IPS-NIHi11 (cell line): ENCODE measurements around the gene ME1.
"Not testable (repeated sequence)": the region's sequence is repeated elsewhere in the genome, so short reads cannot be mapped to it uniquely, and the experiment has no call there.

ENCODE experiments used
- DNase-seq: peaks from one replicate; pipeline ENCODE4 v3.0.0; 2012; ENCODE audit warnings: mixed read lengths, low spot score

The ME1 gene

DNA sequence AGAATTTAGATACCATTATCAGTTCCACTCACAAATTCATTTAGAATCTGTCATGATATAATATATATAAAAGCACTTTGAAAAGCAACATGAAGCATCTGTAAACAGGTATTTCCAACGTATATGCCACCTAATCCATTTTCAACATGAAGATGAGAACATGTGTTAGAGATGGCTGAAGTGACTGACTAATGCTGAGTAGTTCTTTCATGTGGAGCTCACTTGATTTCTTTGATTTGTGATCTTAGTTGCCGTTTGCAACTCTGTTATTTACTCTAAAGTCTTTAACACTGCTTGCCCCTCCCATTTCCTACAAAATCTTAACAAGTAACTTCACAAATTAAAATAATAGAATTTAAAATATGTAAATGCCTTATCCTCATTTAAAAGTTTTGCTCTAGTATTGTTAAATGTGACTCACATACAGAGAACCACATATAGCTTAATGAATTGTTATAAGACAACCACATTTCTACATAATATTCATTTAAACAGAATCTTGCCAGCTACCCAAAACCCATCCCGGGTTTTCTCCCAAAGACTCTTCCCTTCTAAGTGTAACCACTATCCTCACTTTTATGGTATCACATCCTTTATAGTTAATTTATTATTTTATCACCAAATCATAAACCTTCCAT lies 78.3 kb downstream of the ME1 start:
- DNase-seq = no peak

DNA sequence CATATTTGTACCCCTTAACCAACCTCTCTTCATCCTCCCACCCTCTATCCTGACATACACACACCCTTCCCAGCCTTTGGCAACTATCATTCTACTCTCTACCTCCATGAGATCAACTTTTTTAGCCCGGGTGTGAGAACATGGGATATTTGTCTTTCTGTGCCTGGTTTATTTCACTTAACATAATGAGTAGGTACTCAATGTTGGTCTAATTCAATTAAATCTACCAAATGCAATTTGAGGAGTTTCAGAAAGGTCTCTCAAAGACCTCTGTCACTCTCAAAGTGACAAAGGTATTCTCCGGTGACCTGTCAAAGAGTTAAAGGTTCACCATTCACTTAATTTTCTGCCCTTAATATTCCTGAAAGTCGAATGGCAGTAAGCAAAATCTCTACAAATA lies 87.7 kb downstream of the ME1 start:
- no peak for DNase-seq

DNA sequence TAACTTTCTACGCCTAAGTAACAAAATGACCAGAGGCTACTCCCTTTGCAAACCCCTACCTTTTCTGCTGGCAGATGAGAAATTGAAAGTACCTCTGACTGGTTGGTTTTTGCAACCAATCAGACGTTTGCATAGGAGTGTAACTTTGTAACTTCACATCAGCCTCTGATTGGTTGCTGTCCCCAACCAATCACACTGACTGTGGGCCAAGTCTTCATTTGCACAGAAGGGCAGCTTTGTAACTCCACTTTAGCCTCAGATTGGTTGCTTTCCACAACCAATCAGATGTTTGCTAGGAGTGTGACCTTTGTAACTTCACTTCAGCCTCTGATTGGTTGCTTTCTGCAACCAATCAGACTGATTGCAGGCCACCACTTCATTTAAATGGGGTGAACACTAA lies 89.1 kb downstream of the ME1 start:
- DNase-seq = no peak

DNA sequence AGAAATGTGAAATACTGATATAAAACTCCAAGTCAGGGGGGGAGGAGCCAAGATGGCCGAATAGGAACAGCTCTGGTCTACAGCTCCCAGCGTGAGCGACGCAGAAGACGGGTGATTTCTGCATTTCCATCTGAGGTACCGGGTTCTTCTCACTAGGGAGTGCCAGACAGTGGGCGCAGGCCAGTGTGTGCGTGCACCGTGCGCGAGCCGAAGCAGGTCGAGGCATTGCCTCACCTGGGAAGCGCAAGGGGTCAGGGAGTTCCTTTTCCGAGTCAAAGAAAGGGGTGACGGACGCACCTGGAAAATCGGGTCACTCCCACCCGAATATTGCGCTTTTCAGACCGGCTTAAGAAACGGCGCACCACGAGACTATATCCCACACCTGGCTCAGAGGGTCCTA lies 96.9 kb downstream of the ME1 start:
- DNase-seq = not testable (repeated sequence)

DNA sequence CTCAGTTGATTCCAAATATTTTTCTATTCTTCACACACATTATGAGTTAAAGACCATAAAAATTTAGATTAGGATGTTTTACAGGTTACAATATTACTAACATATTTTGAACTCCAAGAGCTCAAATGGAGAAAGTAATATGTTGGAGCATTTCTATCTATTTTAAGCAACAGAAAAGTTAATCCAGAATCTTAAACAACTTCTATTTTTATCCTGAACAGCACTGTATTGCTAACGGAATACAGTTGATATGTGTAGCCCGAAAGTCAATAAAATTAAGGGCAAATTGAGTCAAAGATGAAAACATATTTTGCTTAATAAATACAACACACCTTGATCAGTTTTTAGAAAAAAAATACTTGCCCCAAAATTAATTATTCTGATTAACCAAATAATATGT lies 97.4 kb downstream of the ME1 start:
- DNase-seq = no peak

DNA sequence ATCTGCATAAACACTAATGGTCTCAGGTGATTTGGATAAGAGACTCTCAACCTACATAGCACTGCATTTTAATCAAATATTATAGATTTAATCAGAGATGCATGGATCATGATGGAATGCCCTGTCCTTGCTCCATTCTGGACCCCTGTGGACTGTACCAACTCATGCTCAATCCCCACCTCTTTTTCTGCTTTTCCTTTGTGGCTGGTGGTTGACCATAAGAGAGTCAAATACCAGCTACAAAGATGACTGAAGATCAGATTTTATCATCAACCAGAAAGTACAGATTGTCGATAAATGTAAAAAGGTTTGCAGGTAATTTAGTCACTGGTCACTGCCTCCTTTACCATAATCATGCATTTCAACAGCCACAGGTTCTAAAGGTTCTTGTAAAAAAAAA lies 116.2 kb downstream of the ME1 start:
- DNase-seq = no peak

DNA sequence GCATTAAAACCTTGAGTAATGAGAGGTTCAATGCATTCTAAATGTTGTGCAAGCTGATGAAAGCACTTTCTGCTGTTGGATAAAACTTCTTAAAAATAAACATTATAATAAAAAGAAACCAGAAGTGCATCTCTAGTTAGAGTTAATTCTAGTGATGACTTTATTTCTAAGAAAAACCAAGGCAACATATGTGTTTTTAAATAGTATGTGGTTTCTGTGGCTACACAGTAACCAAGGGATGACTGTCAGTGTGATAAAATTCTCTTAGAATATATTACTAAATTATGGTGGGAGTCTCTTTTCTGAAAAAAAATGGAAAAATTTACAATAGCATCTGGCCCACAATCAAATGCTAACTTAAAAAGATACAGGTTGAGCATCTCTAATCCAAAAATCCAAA lies 117.0 kb downstream of the ME1 start:
- no peak for DNase-seq

DNA sequence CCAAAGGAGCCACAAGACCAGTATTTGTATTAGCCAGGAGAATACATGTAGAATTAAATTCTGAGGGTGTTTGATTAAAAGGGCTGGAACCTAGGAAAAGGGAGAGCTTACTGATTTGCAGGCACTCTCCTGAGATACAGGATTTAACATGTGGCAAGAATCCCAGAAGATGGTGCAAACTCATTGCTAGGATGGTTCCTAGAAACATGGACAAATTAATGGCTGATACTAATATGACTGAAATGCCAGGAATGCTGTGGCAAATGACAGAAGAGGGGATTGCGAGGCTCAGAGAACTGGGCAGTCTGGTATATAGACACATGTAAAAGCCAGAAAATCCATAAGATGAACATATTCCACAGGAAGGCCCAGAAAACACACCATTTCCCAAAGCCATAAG lies 119.6 kb downstream of the ME1 start:
- DNase-seq = no peak

DNA sequence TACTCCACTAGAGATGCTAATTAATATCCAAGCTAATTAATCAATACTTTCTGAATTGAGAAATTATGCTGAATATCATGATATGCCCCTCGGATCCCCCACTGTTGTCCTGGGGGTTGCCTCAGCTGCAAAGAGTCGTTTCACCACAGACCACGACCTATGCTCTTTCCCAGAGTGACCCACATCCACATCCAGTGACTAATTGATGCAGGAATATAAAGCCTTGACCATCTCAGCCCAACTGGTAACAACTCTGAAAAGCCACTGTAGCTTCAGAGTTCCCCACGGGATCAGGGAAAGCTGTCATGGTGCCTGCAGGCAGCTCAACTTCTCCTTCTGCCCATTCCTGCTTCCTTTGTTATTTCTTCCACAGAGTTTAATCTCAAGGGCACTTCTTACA lies 120.8 kb downstream of the ME1 start:
- no peak for DNase-seq

DNA sequence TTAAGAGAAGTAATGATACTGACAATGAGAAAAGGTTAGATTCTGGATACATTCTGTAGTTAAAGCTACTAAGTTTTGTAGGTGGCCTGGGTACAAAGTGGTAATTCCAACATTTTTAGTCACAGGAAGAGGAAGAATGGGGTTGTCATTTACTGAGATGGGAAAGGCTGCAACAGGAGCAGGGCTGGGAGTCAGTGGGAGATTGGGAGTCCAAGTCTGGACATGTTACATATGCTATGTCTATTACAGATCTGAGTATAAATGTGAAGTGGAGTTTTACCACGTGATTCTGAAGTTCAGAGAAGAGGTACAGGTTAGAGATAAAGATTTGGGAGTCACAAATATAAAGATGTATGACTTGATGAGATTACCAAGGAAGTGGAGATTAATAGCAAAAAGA lies 121.5 kb downstream of the ME1 start:
- DNase-seq = no peak

DNA sequence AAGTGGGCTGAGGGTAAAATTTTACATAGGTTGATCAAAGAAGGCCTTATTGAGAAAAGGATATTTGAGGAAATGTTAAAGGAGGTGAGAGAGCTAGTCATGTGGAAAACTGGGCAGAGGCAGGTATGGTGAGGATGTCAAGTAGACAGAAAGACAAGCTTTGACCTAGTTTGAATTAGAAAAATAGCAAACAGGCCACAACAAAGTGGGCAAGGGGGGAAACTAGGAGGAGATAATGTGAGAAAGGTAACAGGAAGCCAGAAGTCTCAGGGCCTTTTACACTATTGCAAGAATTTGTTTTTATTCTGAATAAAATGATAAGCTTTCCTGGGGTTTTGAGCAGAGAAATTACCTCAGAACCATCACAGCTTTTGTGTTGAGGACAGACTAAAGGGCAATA lies 122.0 kb downstream of the ME1 start:
- no peak for DNase-seq

DNA sequence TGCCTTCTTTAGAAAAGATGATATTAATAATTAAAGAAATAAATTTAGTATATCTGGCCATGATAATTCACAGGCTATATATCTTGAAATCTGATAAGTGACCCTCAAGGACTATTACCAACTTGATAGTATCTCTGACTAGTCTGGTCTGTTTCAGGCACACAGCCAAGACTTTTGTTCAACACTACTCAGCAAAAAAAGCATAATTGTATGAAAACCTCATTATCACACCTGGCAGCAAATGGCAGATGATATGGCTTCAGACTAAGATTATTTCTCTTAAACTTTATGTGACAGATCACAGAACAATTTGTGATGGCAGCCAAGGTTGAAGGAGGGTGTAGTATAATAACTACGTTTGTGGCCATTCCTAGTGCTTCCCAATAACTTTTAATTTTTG lies 123.0 kb downstream of the ME1 start:
- no peak for DNase-seq

DNA sequence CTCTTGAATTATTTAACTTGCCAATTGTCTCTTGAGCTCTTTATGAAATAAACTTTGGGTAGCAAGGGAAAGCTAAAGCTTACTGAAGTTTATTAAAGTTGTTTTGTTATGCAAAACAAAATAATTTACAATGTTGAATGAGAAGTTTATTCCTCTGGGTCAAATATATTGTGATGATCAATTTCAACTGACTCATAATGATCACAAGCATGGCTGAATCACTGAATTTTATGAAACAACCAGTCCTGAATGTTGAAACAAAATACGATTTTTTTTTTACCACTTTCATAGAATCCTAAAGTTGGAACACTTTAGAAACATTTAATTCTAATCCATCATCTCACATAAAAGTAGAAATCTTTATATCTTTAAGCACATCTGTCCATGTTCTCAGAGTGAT lies 127.4 kb downstream of the ME1 start:
- no peak for DNase-seq

DNA sequence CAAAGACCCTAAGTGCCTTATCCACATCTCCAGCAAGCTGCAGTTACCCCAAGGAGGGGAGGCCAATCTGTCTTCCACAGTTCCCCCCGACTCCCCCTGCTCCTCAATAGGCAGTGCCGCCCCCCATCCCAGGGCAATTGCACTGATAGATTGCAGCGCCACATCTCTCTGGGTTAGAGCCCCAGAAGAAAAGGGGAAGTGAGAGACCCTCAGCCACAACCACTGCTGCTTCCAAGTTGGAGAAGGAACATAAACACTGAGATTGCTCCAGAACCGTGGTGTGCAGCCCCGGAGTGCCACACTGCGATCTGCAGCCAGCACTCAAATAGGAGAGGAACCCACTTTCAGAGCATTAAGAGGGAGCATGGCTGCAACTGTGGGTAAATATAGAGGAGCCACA lies 136.2 kb downstream of the ME1 start:
- no peak for DNase-seq

DNA sequence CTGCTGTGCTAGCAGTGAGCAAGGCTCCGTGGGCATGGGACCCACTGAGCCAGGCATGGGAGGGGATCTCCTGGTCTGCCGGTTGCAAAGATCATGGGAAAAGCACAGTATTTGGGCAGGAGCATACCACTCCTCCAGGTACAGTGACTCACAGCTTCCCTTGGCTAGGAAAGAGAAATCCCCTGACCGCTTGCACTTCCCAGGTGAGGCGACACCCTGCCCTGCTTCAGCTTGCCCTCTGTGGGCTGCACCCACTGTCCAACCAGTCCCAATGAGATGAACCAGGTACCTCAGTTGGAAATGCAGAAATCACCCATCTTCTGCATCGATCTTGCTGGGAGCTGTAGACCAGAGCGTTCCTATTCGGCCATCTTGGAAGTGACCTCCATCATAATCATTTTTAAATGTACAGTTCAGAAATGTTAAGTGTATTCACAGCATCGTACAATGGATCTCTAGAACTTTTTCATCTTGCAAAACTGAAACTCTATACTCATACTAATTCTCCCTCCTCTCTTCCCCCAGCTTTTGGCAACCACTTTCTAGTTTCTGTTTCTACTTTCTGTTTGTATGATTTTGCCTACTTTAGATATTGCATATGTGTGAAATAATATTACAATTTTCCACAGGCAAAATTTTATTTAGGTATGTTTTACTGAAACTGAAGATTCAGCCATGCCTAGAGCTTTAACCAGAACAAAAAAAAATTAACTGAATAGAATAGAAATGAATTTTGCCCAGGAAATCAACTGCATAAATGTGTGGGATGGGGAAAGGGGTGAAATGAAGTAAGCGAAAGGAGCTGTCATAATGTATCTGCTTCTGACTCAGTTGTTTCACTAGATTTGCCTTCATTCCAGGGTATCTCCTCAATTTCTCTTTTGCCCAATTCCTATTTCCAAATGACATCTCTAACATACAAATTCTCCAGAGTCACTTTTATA lies 137.7 kb downstream of the ME1 start:
- DNase-seq = no peak

DNA sequence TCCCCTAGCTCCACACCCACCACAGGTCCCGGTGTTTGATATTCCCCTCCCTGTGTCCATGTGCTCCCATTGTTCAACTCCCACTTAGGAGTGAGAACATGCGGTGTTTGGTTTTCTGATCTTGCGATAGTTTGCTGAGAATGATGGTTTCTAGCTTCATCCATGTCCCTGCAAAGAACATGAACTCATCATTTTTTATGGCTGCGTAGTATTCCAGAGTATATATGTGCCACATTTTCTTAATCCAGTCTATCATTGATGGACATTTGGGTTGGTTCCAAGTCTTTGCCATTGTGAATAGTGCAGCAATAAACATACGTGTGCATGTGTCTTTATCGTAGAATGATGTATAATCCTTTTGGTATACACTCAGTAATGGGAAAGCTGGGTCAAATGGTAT lies 143.6 kb downstream of the ME1 start:
- DNase-seq = not testable (repeated sequence)

DNA sequence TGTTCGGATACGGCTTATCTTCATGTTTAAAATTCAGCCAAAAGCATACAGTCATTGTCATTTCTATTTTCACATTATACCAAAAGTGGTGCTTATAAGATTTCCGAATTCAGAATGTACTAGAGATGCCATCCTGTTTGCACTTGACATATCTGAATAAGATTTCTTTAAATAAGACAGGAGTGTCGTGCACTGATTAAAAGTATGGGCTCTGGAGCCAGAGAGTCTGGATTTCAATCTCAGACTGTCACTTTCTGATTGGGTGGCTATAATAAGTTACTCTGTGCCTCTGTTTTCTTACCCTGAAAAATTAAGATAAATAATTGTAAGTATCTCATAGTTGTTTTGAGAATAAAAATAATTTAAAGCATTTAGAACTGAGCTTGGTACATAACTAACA lies 144.9 kb downstream of the ME1 start:
- no peak for DNase-seq

DNA sequence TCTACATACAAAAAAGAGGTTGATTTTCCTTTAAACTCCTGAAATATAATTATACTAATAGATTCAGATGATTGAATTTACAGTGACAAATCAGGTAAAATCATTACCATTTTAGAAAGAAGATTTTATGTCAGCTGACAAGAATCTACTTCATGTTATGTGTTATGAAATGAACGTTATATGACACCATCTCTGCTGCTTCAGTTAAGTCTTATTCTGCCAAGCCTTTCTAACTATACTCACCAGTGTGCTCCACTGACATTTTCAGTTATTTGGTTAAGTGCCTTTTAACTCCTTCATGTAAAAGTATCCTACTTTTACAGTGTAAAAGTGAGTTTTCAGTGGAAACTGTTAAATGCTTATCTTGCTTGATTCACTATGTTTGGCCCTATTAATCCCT lies 157.3 kb downstream of the ME1 start:
- DNase-seq = no peak

DNA sequence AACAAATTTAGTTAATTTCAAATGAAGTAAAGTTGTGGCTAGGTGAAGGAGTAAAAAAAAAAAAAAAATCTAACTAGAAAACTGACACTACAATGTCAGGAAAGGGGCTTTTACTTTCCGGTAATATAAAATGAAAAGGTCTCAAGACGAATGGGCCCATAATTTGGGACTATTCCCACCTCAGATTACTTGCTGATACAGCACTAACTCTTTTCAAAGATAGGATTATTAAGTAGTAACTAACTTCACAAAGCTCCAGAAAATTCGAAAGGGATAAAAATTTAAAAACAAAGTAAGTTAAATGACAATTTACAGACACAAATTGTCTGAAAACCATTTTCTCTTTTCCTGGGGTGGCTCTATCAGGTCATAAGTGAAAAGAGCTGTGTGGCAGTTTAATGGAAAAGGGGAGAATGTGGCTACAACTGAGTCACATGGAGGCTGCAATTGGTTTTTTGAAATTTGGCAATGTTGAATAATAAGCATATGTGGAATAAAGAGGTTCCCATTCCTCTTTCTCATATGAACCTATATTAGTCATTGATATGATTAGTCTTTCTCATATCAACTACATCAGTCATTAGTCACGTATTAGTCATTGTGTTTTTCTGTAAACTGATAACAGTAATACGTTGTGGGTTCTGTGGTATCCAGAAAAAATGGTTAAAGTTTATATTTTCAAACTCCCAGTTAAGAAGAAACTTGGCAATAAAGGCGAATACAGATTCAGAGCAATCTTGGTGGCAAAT lies 159.7 kb downstream of the ME1 start:
- no peak for DNase-seq

DNA sequence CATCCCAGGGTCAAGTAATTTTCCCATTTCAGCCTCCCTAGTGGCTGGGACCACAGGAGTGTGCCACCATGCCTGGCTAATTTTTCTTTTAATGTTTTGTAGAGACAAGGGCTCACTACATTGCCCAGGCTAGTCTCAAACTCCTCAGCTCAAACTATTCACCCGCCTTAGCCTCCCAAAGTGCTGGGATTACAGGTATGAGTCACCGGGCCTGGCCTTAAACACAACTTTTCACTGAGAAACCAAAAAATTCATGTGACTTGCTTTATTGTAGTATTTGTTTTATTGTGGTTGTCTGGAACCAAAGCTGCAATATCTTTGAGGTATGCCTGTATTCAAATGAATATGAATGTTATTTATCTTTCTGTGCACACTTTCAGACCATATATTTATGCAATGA lies 165.5 kb downstream of the ME1 start:
- no peak for DNase-seq

DNA sequence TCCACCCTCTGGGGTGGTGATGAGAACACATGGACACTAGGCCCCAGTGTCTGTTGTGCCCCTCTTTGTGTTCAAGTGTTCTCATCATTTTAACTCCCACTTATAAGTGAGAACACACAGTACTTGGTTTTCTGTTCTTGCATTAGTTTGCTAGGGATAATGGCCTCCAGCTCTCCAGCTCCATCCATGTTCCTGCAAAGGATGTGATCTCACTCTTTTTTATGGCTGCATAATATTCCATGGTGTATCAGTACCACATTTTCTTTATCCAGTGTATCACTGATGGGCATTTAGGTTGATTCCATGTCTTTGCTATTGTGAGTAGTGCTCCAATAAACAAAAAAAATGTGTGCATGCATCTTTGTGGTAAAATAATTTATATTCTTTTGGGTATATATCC lies 170.3 kb downstream of the ME1 start:
- no peak for DNase-seq

DNA sequence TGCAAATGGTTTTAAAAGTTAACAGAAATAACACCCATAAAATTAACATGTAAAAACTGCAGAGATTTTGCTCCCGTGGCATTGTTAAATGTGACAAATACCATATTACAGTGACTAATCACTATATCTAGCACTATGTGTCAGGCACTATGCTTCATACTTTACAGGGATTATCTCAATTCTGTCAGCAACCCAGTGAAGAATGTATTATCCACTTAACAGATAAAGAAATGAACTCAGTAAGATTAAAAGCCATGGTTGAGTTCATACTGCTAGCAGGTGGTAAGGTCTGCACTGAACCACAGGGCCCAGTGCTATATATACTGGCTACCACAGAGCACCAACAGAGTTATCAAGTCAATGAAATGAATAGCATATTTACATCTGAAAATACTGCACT lies 172.3 kb downstream of the ME1 start:
- no peak for DNase-seq

DNA sequence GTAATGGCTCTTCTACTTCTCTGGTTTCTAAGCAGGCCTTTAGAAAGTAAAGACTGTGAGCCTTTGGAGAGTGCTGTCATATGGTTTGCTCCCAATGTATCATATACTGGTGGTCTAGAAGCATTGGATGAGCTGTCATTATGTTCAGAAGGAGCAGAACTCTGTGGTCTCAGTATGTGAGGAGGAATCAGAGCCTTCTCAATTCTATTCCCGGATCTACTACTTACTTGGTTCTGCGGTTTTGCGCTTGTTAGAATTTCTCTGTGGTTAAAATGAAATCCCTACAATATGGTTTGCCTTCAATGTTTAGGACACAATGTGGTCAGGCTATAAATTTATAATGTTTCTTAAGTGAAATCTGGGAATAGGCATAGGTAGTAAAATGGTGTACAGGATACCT lies 173.1 kb downstream of the ME1 start:
- DNase-seq = no peak
